ENCODE results near the gene POU6F1.
"Not testable (repeated sequence)": the region's sequence is repeated elsewhere in the genome, so short reads cannot be mapped to it uniquely, and the experiment has no call there.

Gene POU6F1

GRCh38 chr12:51227962-51228361, 10.1 kb upstream of the POU6F1 start:
- no peak for DNase-seq

- not testable (repeated sequence) for DNase-seq
These were observed 9.2 kb upstream of the POU6F1 start for GRCh38 chr12:51227112-51227511.

- DNase-seq: no peak
These were observed 7.9 kb upstream of the POU6F1 start for GRCh38 chr12:51225771-51226170.

GRCh38 chr12:51225234-51225633, 7.4 kb upstream of the POU6F1 start:
- no peak for DNase-seq

- no peak for DNase-seq
These were observed 6.8 kb upstream of the POU6F1 start for GRCh38 chr12:51224625-51225024.

- DNase-seq: no peak
These were observed 4.6 kb upstream of the POU6F1 start for GRCh38 chr12:51222461-51222860.

GRCh38 chr12:51219857-51220256, 2.0 kb upstream of the POU6F1 start:
- not testable (repeated sequence) for DNase-seq

- no peak for DNase-seq
These were observed 1.5 kb upstream of the POU6F1 start for GRCh38 chr12:51219322-51219721.

GRCh38 chr12:51218607-51219161, 822 bp upstream of the POU6F1 start:
- no peak for DNase-seq

GRCh38 chr12:51217133-51217967, 512 bp downstream of the POU6F1 start:
- peak; percentile 51 for DNase-seq

- DNase-seq: no peak
These were observed 1.2 kb downstream of the POU6F1 start for GRCh38 chr12:51216642-51217041.

- DNase-seq: no peak
These were observed 3.0 kb downstream of the POU6F1 start for GRCh38 chr12:51214895-51215294.

- no peak for DNase-seq
These were observed 7.0 kb downstream of the POU6F1 start for GRCh38 chr12:51210690-51211395.

- DNase-seq: no peak
These were observed 8.6 kb downstream of the POU6F1 start for GRCh38 chr12:51209259-51209658.

GRCh38 chr12:51208016-51208660, 9.7 kb downstream of the POU6F1 start:
- no peak for DNase-seq

- no peak for DNase-seq
These were observed 12.5 kb downstream of the POU6F1 start for GRCh38 chr12:51205350-51205749.

- no peak for DNase-seq
These were observed 15.1 kb downstream of the POU6F1 start for GRCh38 chr12:51202718-51203117.

GRCh38 chr12:51200806-51201205, 17.1 kb downstream of the POU6F1 start:
- no peak for DNase-seq

- DNase-seq: no peak
These were observed 17.7 kb downstream of the POU6F1 start for GRCh38 chr12:51200156-51200555.

GRCh38 chr12:51199366-51199945, 18.4 kb downstream of the POU6F1 start:
- DNase-seq: no peak

GRCh38 chr12:51198568-51199365, 19.1 kb downstream of the POU6F1 start:
- DNase-seq: no peak
